SK-N-SH treated with all-trans-retinoic acid at 6 μM for 48 hours (cell line): ENCODE data around the gene SPATA3.

Experiments used
- ATAC-seq: fragments of 200-7000 bp; cut with Tn5 transposase; 3 replicates; pipeline ENCODE4 v1.9.1; 2020; ENCODE audit warnings: mild to moderate bottlenecking, moderate library complexity
- ARNTL ChIP-seq: fragments of 450-650 bp; formaldehyde crosslinking; IDR thresholded peaks from 2 replicates; pipeline ENCODE4 v1.5.0; 2020; ENCODE audit warnings: low read depth, mild to moderate bottlenecking, moderate library complexity, borderline replicate concordance
- BACH2 ChIP-seq: fragments of 250-450 bp; sonication (Bioruptor Pico); IDR thresholded peaks from 2 replicates; pipeline ENCODE4 v1.9.0; 2021; ENCODE audit warnings: mild to moderate bottlenecking, borderline replicate concordance
- CSDC2 ChIP-seq: fragments of 250-450 bp; sonication (Bioruptor Pico); IDR thresholded peaks from 2 replicates; pipeline ENCODE4 v1.5.0; 2020; ENCODE audit warnings: mild to moderate bottlenecking, moderate library complexity
- GLIS3 ChIP-seq: fragments of 250-450 bp; sonication (Bioruptor Pico); IDR thresholded peaks from 2 replicates; pipeline ENCODE4 v1.5.0; 2020; ENCODE audit warnings: mild to moderate bottlenecking, moderate library complexity
- ISL1 ChIP-seq: fragments of 250-450 bp; sonication (Bioruptor Pico); IDR thresholded peaks from 2 replicates; pipeline ENCODE4 v2.1.2; 2022; ENCODE audit warnings: mild to moderate bottlenecking, moderate library complexity
- PATZ1 ChIP-seq: fragments of 250-450 bp; sonication (Bioruptor Pico); IDR thresholded peaks from 2 replicates; pipeline ENCODE4 v1.8.0; 2020; ENCODE audit warnings: mild to moderate bottlenecking, moderate library complexity, borderline replicate concordance
- POU6F1 ChIP-seq: fragments of 250-450 bp; sonication (Bioruptor Pico); IDR thresholded peaks from 2 replicates; pipeline ENCODE4 v1.8.0; 2021; ENCODE audit warnings: low read depth, mild to moderate bottlenecking, moderate library complexity, borderline replicate concordance
- PPARA ChIP-seq: fragments of 250-450 bp; sonication (Bioruptor Pico); IDR thresholded peaks from 2 replicates; pipeline ENCODE4 v1.5.0; 2020; ENCODE audit warnings: mild to moderate bottlenecking, borderline replicate concordance
- RARB ChIP-seq: fragments of 250-450 bp; sonication (Bioruptor Pico); IDR thresholded peaks from 2 replicates; pipeline ENCODE4 v1.8.0; 2021; ENCODE audit warnings: mild to moderate bottlenecking, moderate library complexity
- TOX ChIP-seq: fragments of 250-450 bp; sonication (Bioruptor Pico); IDR thresholded peaks from 2 replicates; pipeline ENCODE4 v1.8.0; 2021; ENCODE audit warnings: mild to moderate bottlenecking, moderate library complexity, borderline replicate concordance
- TSHZ2 ChIP-seq: fragments of 250-450 bp; sonication (Bioruptor Pico); IDR thresholded peaks from 2 replicates; pipeline ENCODE4 v1.5.0; 2020; ENCODE audit warnings: mild to moderate bottlenecking, moderate library complexity
- ZC3H10 ChIP-seq: fragments of 250-450 bp; sonication (Bioruptor Pico); IDR thresholded peaks from 2 replicates; pipeline ENCODE4 v1.5.1; 2021; ENCODE audit warnings: mild to moderate bottlenecking, moderate library complexity
- ZFP3 ChIP-seq: fragments of 250-450 bp; sonication (Bioruptor Pico); IDR thresholded peaks from 2 replicates; pipeline ENCODE4 v1.5.0; 2020; ENCODE audit warnings: mild to moderate bottlenecking, moderate library complexity
- ZNF70 ChIP-seq: fragments of 450-650 bp; formaldehyde crosslinking; IDR thresholded peaks from 2 replicates; pipeline ENCODE4 v1.5.0; 2020; ENCODE audit warnings: mild to moderate bottlenecking, moderate library complexity
- ZNF8 ChIP-seq: fragments of 450-650 bp; formaldehyde crosslinking; IDR thresholded peaks from 2 replicates; pipeline ENCODE4 v1.5.0; 2020; ENCODE audit warnings: mild to moderate bottlenecking, moderate library complexity

Gene SPATA3

GRCh38 chr2:230950874-230951339, 45.0 kb upstream of the SPATA3 start (continued):
- TF ChIP-seq PATZ1 (CRISPR knock-in tag) (no peak), RARB (no peak), TOX (CRISPR knock-in tag) (no peak), TSHZ2 (no peak), PPARA (CRISPR knock-in tag) (no peak), ZC3H10 (no peak), CSDC2 (CRISPR knock-in tag) (no peak), ZNF8 (CRISPR knock-in tag) (no peak), GLIS3 (no peak), ZFP3 (CRISPR knock-in tag) (no peak), ISL1 (no peak)

- TF ChIP-seq ZFP3 (CRISPR knock-in tag) (no peak), ISL1 (no peak)
Measured at GRCh38 chr2:230951396-230951795, 44.5 kb upstream of the SPATA3 start.

GRCh38 chr2:230952226-230952956, 43.5 kb upstream of the SPATA3 start:
- no peak for TF ChIP-seq TOX (CRISPR knock-in tag)
- ATAC-seq = no peak

More at GRCh38 chr2:230951396-230951795, 44.5 kb upstream of the SPATA3 start:
- ATAC-seq = no peak

GRCh38 chr2:230953845-230954244, 42.1 kb upstream of the SPATA3 start:
- ATAC-seq = no peak
- TF ChIP-seq POU6F1 (CRISPR knock-in tag) (no peak), RARB (no peak), ARNTL (CRISPR knock-in tag) (no peak), ZNF70 (CRISPR knock-in tag) (no peak), ZC3H10 (no peak), BACH2 (no peak), TSHZ2 (no peak), ZNF8 (CRISPR knock-in tag) (no peak), GLIS3 (no peak), PATZ1 (CRISPR knock-in tag) (no peak)
